Measurements from ENCODE around the gene VIT.

VIT gene

DNA sequence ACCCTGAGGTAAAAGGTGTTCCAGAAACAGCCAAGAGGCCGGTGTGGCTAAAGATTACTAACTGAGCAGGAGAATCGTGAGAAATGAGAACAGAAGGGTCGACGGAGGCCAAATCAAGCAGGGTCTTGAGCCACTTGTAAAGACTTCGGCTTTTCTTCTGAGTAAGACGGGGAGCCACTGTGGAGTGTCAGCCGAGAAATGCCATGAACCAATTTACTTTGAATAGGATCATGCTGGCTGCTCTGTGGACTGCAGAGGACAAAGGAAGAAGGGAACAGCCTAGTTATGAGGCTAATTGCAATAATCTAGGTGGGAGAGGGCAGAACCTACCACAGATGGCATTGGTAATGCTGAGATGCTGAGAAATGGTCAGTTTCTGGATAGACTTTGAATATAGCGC, 16.8 kb downstream of the VIT start:
- DNase-seq, result no peak

- DNase-seq, result no peak
Measured at GRCh38 chr2:36716111-36716510, 19.6 kb downstream of the VIT start.

DNA sequence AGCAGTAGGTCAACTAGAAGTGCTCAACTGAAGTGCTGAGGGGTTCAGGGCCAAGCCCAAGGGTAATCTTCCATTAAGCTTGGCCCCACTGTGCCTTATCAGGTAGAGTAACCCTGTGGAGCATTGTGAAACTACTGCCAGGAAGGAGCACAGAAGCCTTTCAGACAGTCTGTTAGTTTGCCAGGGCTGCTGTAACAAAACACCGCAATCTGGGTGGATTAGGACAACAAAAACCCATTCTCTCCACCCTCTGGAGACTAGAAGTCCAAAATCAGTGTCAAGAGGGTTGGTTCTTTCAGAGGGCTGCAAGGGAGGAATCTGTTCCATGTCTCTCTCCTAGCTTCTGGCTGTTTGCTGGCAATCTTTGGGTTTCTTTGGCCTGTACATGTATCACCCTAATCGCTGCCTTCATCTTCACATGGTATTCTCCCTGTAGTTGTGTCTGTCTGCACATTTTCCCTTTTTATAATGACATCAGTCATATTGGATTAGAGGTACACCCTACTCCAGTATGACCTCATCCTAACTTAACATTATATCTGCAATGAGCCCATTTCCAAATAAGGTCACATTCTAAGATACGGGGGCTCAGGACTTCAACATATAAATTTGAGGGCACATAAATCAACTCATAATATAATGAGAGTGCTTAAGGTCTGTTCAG, 21.2 kb downstream of the VIT start:
- no peak for DNase-seq

GRCh38 chr2:36727550-36727949, 31.0 kb downstream of the VIT start:
- DNase-seq, result no peak

DNA sequence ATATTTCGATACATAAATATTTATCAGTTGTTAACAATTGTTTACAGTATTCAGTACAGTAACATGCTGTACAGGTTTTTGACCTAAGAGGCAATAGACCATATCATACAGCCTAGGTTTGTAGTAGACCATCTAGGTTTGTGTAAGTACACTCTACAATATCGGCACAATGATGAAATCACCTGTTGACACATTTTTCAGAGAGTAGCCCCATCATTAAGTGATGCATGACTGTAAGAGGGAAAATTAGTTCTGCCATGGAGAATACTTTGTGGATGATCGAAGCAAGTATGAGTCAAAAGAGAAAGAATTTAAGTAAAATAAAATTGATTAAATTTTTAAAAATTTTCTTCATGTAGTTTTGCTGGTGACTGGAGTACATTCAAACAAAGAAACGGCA, 32.6 kb downstream of the VIT start:
- DNase-seq, result no peak

DNA sequence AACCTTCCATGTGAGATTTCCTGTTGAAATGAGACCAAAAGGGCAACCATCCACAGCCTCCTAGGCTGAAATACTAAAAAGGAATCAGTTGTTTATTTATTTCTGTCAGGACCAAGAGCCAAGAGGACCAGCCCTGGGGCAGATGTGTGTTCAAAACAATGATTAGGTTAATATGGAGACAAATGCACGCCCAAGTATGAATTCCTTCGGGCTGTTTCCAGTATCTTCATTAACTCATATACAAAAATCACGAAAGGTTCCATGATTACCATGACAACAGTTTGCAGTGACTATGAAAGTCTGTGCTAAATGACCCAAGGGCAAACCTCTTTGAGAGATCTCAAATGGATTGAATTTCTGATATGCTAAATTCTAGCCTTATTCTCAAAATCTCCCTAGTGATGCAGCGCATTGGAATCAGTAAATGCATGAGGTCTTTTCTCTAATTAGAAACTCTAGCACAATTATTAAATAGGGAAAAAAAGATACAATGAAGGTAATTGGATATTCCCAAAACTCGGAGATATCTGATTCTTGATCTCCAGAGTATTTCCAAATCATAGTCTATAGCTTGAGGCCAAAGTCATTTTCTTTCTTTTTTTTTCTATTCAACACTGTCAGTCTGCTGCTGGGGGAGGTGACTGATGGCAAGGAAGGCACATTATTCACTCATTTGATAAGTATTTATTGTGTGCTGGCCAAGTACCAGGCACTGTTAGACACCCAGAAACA, 35.6 kb downstream of the VIT start:
- DNase-seq, result no peak

DNA sequence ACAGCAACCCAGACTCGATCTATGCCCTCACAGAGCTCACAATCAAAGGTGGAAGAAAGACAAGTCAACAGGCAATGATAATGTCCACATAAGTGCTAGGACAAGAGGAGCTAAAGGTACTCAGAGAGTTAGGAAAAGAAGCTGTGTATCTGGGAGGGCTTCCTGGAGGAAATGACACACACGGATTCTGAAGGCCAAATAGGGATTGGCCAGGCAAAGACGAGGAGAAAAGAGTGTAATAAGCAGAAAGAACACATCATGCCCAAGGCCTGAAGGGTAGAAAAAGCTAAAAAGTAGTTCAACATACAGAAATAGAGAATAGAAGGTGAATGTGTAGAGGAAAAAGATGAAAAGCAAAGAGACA, 36.1 kb downstream of the VIT start:
- DNase-seq, result no peak

DNA sequence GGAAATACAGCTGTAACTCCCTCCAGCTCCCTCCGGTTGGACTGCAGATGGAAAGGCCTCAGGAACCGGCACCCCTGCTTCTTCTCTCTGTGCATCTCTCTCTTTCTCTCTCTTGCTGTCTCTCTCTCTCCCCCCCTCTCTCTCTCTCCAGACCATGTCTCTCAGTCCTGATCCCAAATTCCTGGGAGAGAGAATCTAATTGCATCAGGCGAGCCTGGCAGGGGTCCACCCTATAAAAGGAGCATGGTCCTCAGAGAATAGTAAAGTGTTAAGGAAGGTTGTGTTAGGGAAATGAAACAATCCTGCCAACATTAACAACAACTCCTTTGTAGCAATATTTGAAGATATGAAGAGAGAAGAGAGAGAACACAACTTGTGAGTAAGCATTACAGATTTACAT, 36.7 kb downstream of the VIT start:
- no peak for DNase-seq

DNA sequence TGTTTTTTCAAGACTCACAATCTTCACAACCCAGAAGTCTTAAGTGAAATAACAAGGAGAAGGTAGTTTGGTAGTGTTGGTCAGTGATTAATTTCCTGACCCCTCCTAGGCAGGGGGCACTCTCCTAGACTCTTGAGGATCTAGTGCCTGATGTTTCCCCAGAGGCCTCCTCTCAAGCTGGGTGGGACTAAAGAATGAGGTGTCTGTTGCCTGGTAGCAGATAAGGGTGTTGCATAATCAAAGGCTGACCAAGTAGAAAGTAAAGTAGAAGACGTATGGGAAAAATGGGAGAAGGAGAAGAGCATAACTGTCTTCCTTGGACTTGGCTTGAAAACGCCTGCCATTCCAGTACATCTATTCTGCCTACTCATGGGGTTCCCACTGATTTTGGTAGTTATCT, 37.8 kb downstream of the VIT start:
- no peak for DNase-seq

DNA sequence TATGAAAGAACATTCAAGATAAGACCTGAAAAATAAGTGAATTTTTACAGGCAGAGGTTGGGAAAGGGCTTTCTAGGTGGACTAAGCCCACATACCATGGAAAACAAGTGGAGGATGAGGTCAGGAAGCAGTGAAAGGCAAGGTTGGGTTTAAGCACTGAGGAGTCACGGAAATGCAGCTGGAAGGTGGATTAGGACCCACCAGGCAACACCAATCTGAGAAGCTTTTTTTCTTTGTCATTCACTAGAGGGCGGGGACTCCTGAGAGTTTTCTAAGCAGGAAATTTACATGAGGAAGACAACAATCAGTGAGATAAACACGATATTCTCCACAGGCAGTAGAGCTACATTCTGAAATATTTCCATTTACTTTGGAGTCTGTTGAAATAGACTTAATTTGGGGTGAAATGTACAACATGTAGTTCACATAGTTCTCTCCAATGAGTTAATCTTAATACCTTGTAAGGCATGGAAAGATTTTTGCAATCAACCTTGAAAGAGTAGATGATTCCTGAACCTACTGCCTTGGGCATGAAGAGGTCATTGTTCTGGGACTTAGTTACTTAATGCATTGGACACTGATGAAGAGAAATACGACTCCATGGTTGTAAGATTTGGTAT, 40.7 kb downstream of the VIT start:
- no peak for DNase-seq

DNA sequence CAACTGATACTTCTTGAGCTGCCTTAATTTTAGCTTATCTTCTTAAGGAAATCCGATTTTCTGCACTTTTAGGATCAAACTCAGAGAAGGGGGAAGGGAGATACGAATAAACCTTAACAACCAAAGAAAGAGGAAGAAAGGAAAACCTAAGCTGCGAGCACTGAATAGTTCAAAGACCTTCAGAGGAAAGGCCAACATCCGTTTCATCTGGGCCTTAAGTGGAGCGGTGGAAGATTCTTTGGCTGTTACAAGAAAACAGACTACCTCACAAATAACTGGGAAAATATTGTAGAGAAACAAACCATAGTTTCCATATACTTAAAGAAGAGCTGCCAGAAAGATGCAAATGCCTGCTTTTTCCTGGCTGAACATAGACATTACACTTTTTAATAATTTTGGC, 43.6 kb downstream of the VIT start:
- no peak for DNase-seq

DNA sequence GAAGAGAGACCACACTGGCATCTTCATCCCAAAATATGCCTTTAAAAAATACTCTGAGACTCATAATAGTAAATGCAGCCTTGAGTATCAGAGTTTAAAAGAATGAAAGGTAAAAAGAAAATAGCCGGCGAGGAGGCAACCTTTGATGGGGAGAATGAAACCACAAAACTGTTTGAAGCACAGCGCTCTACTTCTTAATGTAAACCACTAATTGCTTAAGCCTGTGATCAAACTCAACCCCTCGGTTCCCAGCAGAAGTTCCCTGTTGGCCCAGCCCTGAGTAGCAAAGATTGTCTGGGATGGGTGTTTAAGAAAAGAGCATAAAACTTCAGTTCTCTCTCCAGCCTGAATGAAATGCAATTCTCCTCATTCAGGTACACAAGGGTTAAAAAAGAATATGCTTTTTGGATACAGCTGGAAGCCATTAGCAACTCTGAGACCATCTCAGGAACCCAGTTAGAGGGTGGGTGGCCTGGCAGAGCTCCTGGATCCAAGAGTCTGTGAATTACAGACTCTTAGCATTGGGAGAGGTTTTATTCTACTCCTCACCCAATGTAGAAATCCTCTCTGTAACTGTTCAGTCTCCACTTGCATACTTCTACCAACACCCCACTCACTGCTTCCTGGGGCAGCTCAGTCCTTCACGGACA, 44.8 kb downstream of the VIT start:
- DNase-seq, result no peak

DNA sequence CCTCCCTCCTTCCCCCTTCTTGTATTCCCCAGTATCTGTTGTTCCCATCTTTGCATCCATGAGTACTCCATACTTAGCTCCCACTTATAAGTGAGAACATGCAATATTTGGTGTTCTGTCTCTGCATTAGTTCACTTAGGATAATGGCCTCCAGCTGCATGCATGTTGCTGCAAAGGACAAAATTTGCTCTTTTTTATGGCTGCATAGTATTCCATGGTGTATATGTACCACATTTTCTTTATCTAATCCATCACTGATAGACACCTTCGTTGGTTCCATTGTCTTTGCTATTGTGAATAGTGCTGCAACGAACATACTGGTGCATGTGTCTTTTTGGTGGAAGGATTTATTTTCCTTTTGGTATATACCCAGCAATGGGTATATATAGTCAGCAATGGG, 47.4 kb downstream of the VIT start:
- no peak for DNase-seq

GRCh38 chr2:36748166-36748565, 51.7 kb downstream of the VIT start:
- DNase-seq, result no peak

DNA sequence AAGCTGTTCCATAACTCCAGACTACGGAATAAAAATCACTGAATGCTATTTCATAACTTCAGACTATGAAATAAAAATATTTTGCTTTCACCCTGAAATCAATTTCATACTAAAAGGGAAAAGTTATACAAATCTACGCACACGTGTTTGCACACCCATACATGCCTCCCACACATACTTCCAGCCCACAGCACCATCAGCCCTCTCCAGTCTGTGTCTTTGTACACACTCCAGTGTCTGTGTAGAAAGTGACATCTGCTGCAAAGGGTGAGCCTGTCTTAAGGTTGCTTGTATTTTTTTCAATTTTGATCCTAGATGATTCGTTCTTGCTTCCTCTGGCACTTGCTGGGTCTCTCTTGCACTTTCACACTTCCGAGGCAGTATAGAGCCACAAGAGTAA, 53.6 kb downstream of the VIT start:
- DNase-seq, result no peak

- DNase-seq, result no peak
Measured at GRCh38 chr2:36753706-36754221, 57.3 kb downstream of the VIT start.

DNA sequence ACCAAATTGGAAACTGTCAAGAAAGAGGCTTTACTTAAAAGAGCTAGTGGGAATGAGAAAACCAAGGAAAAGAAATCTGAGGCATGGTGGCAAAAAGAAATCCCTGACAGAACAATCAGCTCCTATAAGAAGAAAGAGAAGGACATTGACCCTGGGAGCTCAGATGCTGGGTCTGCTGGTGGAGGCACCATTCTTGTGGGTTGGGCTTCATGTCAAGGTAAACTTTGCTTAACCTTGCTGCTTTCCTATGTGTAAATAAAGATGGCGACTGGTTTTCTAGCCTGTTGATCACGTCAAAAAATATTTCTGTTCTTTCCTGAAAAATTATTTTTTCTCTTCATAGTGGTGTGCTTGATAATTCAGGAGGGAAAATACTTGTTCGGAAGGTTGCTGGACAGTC, 58.1 kb downstream of the VIT start:
- no peak for DNase-seq

GRCh38 chr2:36756438-36756837, 59.9 kb downstream of the VIT start:
- no peak for DNase-seq

GRCh38 chr2:36762764-36763490, 66.4 kb downstream of the VIT start:
- no peak for DNase-seq

DNA sequence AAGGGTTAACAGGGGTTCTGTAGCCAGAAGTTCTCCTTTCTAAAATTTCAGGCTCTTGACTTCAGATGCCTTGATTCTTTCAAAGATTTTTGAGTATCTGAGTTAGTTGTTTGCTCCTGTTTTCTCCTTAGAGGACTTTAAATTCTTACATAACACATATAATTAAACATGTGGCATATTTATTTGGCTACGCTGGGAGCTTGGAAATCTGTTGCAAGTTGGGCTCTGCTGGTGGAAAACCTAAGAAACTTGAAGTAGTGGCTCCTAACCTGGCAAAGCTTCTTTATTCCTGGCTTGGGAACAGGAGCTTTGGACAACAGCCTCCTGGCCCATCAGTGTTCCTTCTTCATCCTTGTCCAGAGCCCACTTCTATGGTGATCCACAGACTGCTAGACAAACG, 72.6 kb downstream of the VIT start:
- DNase-seq, result no peak

DNA sequence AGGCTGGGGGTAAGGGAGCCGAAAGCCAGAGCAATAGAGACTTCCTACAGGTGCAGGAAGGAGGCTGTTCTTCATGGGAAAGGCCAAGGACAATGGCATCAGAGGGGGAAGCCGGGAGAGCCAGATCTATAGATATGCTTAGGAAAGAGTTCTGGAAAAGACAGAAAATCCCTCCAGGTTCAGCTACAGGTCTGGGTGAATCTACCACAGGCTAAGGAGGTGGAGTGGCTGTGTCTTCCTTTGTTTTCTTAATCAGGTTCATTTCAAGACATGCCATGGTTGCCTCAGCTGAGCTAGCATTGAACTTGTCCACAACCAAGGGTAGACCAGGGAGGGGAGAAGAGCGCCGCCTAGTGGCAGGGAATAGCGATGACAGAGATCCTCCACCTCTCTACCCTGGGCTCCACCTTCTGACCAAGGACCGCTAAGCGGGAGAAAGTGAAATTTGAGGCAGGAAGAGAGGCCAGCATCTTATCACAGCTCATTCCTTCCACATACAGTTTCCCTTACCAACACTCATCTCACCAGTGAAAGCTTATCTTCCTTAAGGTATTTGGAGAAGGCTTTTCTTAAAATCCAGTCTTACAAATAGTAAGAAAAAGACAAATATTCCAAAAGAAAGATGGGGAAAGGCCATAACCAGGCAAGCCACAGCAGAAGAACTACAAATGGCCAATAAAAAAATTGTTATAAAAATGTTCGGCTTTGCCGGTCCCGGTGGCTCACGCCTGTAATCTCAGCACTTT, 74.2 kb downstream of the VIT start:
- DNase-seq, result no peak

GRCh38 chr2:36771671-36772070, 75.2 kb downstream of the VIT start:
- no peak for DNase-seq

All from NCI-H1417 treated with DMSO at 0.1 percent for 48 hours (cell line).